Mesendoderm (in vitro differentiated cells): ENCODE data around the gene HS3ST6.

Source experiments
- DNase-seq: peaks from one replicate; pipeline ENCODE4 v3.0.0; 2013
- H2AK5ac ChIP-seq: 2 replicates; pipeline ENCODE4 v1.6.1; 2013; ENCODE audit warnings: low read length, inconsistent platforms
- H2BK120ac ChIP-seq: 2 replicates; pipeline ENCODE4 v1.6.1; 2013; ENCODE audit warnings: low read depth, mild to moderate bottlenecking, low read length, moderate library complexity, mixed read lengths
- H2BK15ac ChIP-seq: replicated peaks from 2 replicates; pipeline ENCODE4 v1.6.1; 2013; ENCODE audit warnings: low read depth, mild to moderate bottlenecking, moderate library complexity
- H2BK5ac ChIP-seq: 2 replicates; pipeline ENCODE4 v1.6.1; 2013; ENCODE audit warnings: low read length, inconsistent platforms
- H3K18ac ChIP-seq: 2 replicates; pipeline ENCODE4 v1.6.1; 2013; ENCODE audit warnings: mild to moderate bottlenecking, low read length, mixed read lengths
- H3K23ac ChIP-seq: one replicate; pipeline ENCODE4 v1.6.1; 2013; ENCODE audit warnings: low read length
- H3K27ac ChIP-seq: 2 replicates; pipeline ENCODE4 v1.5.1; 2013; ENCODE audit warnings: low read depth, mild to moderate bottlenecking, inconsistent platforms, low read length, moderate library complexity
- H3K27me3 ChIP-seq: 2 replicates; pipeline ENCODE4 v1.6.1; 2013; ENCODE audit warnings: low read length, control low read depth, mild to moderate bottlenecking, inconsistent platforms; ENCODE audit not compliant: insufficient read depth, poor library complexity
- H3K36me3 ChIP-seq: 2 replicates; pipeline ENCODE4 v1.6.1; 2013; ENCODE audit warnings: low read length, inconsistent platforms; ENCODE audit not compliant: control insufficient read depth, insufficient read depth
- H3K4ac ChIP-seq: one replicate; pipeline ENCODE4 v1.6.1; 2013; ENCODE audit warnings: low read depth, mild to moderate bottlenecking, low read length, moderate library complexity
- H3K4me1 ChIP-seq: 2 replicates; pipeline ENCODE4 v1.6.1; 2013; ENCODE audit warnings: low read depth, low read length, inconsistent platforms; ENCODE audit not compliant: control insufficient read depth
- H3K4me2 ChIP-seq: 2 replicates; pipeline ENCODE4 v1.6.1; 2013; ENCODE audit warnings: low read length
- H3K4me3 ChIP-seq: 2 replicates; pipeline ENCODE4 v1.5.1; 2013; ENCODE audit warnings: mild to moderate bottlenecking, low read length
- H3K56ac ChIP-seq: one replicate; pipeline ENCODE4 v1.6.1; 2013; ENCODE audit warnings: low read length
- H3K79me1 ChIP-seq: 2 replicates; pipeline ENCODE4 v1.6.1; 2013; ENCODE audit warnings: low read length, inconsistent platforms
- H3K79me2 ChIP-seq: 2 replicates; pipeline ENCODE4 v1.6.1; 2013; ENCODE audit warnings: mild to moderate bottlenecking, low read length; ENCODE audit not compliant: control insufficient read depth, insufficient read depth
- H3K9ac ChIP-seq: 2 replicates; pipeline ENCODE4 v1.6.1; 2013; ENCODE audit warnings: low read length, inconsistent platforms
- H4K5ac ChIP-seq: one replicate; pipeline ENCODE4 v1.6.1; 2013; ENCODE audit warnings: low read length
- H4K8ac ChIP-seq: one replicate; pipeline ENCODE4 v1.6.1; 2013; ENCODE audit warnings: low read depth, mild to moderate bottlenecking, control low read depth, low read length, moderate library complexity
- WGBS: extraction: QIAGEN DNeasy Blood & Tissue Kit; methylation state at CpG from one replicate; pipeline ENCODE4 v1.1.7; 2013; ENCODE audit warnings: low lambda C conversion rate, missing lambda C conversion rate; ENCODE audit not compliant: insufficient coverage; ENCODE audit errors: extremely low coverage; 5-methylcytosine and 5-hydroxymethylcytosine counted together

The HS3ST6 gene

DNA sequence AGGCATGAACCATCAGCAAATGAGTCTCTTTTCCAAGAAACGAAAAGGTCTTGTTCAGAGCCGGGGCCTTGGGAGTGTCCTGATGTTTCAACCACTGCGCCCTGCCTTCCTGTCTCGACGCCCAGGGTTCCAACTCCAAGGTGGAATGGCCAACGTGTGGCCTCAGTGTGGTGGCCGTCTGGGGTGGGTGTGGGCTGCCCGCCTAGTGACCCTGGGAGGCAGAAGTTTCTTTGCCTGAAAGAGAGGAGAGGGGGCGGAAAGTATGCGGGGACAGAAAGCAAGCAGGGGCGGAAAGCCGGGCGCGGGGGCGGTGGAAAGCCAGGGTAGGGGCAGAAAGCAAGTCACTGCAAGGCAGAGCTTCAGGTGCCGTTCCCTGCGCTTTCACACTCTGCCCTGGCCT, 20.7 kb upstream of the HS3ST6 start:
- no peaks in the 10 kb centered on the region for H3K36me3 ChIP-seq
- no peaks in the 10 kb centered on the region for H3K4me1 ChIP-seq
- no peak overlapping the region for H3K23ac ChIP-seq
- H3K79me2 ChIP-seq = no peaks in the 10 kb centered on the region
- no peak overlapping the region for H3K4me3 ChIP-seq
- no peak overlapping the region for H3K27ac ChIP-seq
- WGBS = no CpG with 5 or more reads among the region's 17 CpGs
- no peaks in the 10 kb centered on the region for H3K79me1 ChIP-seq
- H3K9ac ChIP-seq = no peak overlapping the region
- H3K18ac ChIP-seq = no peak overlapping the region
- H2AK5ac ChIP-seq = no peak overlapping the region
- no peak for DNase-seq
- H3K4ac ChIP-seq = no peak overlapping the region
- H4K8ac ChIP-seq = no peak overlapping the region
- no peaks in the 10 kb centered on the region for H3K27me3 ChIP-seq
- no peak overlapping the region for H4K5ac ChIP-seq
- no peak overlapping the region for H2BK120ac ChIP-seq
- H2BK5ac ChIP-seq = no peak overlapping the region
- no peak overlapping the region for H3K56ac ChIP-seq
- no peak overlapping the region for H2BK15ac ChIP-seq
- H3K4me2 ChIP-seq = no peak overlapping the region

DNA sequence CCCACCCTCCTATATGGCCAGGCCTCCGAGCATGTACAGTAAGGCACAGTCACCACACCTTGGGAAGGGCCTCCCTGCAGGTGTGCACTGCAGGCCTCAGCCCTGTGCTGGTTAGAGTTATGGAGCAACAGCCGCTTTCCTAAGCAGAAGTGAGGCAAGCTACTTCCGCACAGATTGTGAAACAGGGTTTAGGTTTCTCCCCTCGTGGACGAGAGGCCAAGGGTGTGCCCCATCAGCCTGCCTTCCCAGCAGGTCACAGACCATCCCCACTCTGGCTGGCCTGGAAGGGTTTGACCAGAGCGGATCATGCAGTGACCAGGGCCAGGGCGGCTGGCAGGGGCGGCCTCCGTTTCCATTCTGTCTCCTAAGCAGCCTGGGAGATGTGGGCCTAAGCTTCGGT, 20.1 kb upstream of the HS3ST6 start:
- Histone ChIP-seq H3K27me3 (no peaks in the 10 kb centered on the region), H2BK120ac (no peak overlapping the region), H3K4me3 (no peak overlapping the region), H3K56ac (no peak overlapping the region), H3K18ac (no peak overlapping the region), H3K27ac (no peak overlapping the region), H3K9ac (no peak overlapping the region), H3K23ac (no peak overlapping the region), H2BK15ac (no peak overlapping the region), H2AK5ac (no peak overlapping the region), H3K79me1 (no peaks in the 10 kb centered on the region), H4K8ac (no peak overlapping the region), H3K36me3 (no peaks in the 10 kb centered on the region), H3K4ac (no peak overlapping the region), H3K4me2 (no peak overlapping the region), H4K5ac (no peak overlapping the region), H3K79me2 (no peaks in the 10 kb centered on the region), H3K4me1 (no peaks in the 10 kb centered on the region), H2BK5ac (no peak overlapping the region)
- no CpG with 5 or more reads among the region's 10 CpGs for WGBS
- DNase-seq = no peak

DNA sequence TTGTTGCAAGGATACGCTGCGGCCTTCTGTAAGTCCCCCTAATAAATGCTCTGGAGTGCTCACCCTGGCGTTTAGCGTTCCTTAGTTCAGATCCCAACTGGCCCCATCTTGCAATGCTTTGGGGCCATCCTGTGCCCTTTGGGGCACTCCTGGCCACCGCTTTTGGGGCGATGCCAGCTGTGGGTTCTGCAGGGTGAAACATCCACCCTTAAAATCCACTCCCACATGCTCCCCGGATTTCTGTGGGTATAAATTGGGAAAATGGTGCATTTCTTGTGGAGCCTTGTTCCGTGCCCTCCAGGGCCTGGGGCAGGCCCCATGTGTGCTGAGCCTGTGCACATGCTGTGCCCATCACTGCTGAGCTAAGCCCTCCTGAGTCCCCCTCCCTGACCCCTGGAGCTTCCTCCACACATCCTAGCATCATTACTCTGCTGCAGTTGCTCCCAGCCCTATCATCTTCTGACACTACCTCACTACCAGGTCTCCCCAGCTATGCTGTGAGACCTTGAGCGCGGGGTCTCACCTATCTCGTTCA, 18.8 kb upstream of the HS3ST6 start:
- H3K79me2 ChIP-seq = no peaks in the 10 kb centered on the region
- no peak overlapping the region for H3K56ac ChIP-seq
- H3K27ac ChIP-seq = no peak overlapping the region
- H3K4ac ChIP-seq = no peak overlapping the region
- no peak overlapping the region for H2AK5ac ChIP-seq
- H4K8ac ChIP-seq = no peak overlapping the region
- H3K36me3 ChIP-seq = no peaks in the 10 kb centered on the region
- no peak overlapping the region for H2BK15ac ChIP-seq
- no peak for DNase-seq
- H3K9ac ChIP-seq = no peak overlapping the region
- H3K79me1 ChIP-seq = no peaks in the 10 kb centered on the region
- no peak overlapping the region for H3K4me3 ChIP-seq
- H3K4me2 ChIP-seq = no peak overlapping the region
- H3K18ac ChIP-seq = no peak overlapping the region
- no peak overlapping the region for H3K23ac ChIP-seq
- H2BK5ac ChIP-seq = no peak overlapping the region
- no peak overlapping the region for H2BK120ac ChIP-seq
- WGBS = no CpG with 5 or more reads among the region's 11 CpGs
- H4K5ac ChIP-seq = no peak overlapping the region
- H3K27me3 ChIP-seq = no peaks in the 10 kb centered on the region
- H3K4me1 ChIP-seq = no peaks in the 10 kb centered on the region

DNA sequence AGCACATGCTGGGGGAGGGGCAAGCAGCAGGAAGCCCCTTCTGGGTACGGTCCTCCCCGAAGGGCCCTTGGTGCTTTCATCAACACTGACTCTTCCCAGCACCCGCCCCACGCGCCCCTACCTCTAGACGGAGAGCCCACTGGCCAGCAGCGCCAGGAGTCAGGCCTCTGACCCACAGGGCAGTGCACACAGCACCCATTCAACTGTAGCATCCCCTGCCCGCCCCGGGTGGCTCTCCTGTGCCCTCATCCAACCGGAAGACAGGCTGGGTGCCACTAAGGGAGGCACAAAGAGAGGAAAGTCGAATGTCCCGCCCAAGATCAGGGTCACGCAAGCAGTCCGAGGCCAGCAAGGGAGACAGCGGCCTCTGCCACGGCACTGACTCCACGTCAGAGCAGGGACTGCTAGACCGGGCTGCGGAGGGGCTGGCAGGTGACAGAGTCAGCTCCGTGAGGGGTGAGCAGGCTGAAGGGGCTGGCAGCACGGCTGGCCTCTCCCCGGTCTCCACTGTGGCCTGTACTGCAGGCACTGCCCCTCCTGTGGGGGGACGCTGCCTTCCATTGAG, 15.0 kb upstream of the HS3ST6 start:
- no peak for DNase-seq
- Histone ChIP-seq H3K79me2 (no peaks in the 10 kb centered on the region), H3K36me3 (no peaks in the 10 kb centered on the region), H3K4me1 (no peaks in the 10 kb centered on the region), H4K5ac (no peak overlapping the region), H3K9ac (no peak overlapping the region), H3K27me3 (no peaks in the 10 kb centered on the region), H4K8ac (no peak overlapping the region), H3K4me3 (no peak overlapping the region), H3K18ac (no peak overlapping the region), H3K4me2 (no peak overlapping the region), H2BK15ac (no peak overlapping the region), H2BK120ac (no peak overlapping the region), H2BK5ac (no peak overlapping the region), H3K27ac (no peak overlapping the region), H3K4ac (no peak overlapping the region), H3K56ac (no peak overlapping the region), H3K79me1 (no peaks in the 10 kb centered on the region), H2AK5ac (no peak overlapping the region), H3K23ac (no peak overlapping the region)
- no CpG with 5 or more reads among the region's 23 CpGs for WGBS

DNA sequence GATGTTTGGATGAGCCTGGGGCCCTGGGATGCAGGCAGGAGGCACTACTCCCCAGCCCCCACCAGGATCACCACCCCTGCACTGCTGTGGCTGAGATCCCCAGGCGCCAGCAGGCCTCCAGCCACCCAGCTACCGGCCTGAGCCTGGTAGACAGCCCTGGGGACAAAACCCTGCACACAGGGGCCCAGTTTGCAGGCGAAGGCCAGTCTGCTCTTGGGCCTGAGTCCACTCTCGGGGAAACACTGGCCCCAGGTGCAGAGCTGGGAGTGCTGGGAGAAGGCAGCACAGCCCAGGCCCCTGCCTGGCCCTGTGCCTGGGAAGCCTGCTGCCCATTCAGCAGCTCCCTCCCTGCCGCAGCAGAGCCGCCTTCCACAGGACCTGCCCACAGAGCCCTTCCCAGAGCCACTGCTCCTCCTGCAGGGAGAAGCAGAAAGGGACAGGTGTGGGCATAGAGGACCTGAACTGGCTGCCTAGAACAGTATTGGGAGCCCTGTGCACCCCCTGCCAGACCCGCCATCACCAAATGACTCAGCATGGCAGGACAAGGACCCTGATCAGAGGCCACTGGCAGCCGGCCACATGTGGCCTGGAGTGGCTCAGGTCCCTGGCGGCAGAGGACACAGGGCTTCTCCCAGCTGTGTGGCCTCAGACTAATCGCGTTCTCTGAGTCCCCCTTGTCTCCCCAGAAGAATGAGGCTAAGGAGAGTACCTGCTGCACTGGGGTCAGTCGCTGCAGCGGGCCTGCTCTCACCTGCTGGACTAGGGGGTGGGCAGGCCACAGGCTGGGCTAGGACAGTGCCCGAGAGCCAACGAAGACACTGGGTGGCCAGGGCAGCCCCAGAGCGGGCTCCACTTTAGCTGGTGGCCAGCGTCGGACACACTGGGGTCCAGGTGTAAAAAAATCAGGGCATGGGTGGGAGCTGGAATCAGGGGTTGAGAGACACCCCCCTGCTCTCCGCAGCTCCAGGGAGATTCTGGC, 14.1 kb upstream of the HS3ST6 start:
- H3K9ac ChIP-seq = no peak overlapping the region
- H3K56ac ChIP-seq = no peak overlapping the region
- no peak overlapping the region for H2BK15ac ChIP-seq
- H4K5ac ChIP-seq = no peak overlapping the region
- H3K4me3 ChIP-seq = no peak overlapping the region
- H3K18ac ChIP-seq = no peak overlapping the region
- no peak overlapping the region for H2AK5ac ChIP-seq
- no peak overlapping the region for H2BK5ac ChIP-seq
- H3K36me3 ChIP-seq = no peaks in the 10 kb centered on the region
- no peaks in the 10 kb centered on the region for H3K27me3 ChIP-seq
- H3K79me2 ChIP-seq = no peaks in the 10 kb centered on the region
- no peaks in the 10 kb centered on the region for H3K4me1 ChIP-seq
- DNase-seq = peak; percentile 80
- H3K23ac ChIP-seq = no peak overlapping the region
- WGBS = no CpG with 5 or more reads among the region's 19 CpGs
- H3K4ac ChIP-seq = no peak overlapping the region
- H3K79me1 ChIP-seq = no peaks in the 10 kb centered on the region
- no peak overlapping the region for H3K27ac ChIP-seq
- H3K4me2 ChIP-seq = no peak overlapping the region
- no peak overlapping the region for H2BK120ac ChIP-seq
- no peak overlapping the region for H4K8ac ChIP-seq
